Testis (tissue), 3 donors: ENCODE results near the gene MKKS. TPM values are rescaled to one million over a fixed set of nuclear protein-coding genes. Genes with fewer than 3 reads are reported as not detected.
A peak's percentile ranks its signal among the peaks of the same experiment; 100 is the strongest.
"Not testable (repeated sequence)": the region's sequence is repeated elsewhere in the genome, so short reads cannot be mapped to it uniquely, and the experiment has no call there.

Experiments used
- DNase-seq: peaks from one replicate; pipeline ENCODE4 v3.0.0-alpha.2; 2019
- H3K27ac ChIP-seq, 2 donors: fragments of 200-600 bp; sonication (generic); one replicate each; pipeline ENCODE4 v1.5.1; 2019
- H3K27me3 ChIP-seq: fragments of 200-600 bp; sonication (generic); one replicate; pipeline ENCODE4 v1.5.1; 2019
- H3K36me3 ChIP-seq: fragments of 200-600 bp; sonication (generic); one replicate; pipeline ENCODE4 v1.5.1; 2017; ENCODE audit warnings: low read depth; ENCODE audit errors: missing control alignments
- H3K4me1 ChIP-seq: fragments of 200-600 bp; sonication (generic); one replicate; pipeline ENCODE4 v1.5.1; 2019
- H3K4me3 ChIP-seq, 2 donors: fragments of 200-600 bp; sonication (generic); one replicate each; pipeline ENCODE4 v1.5.1; 2017 to 2019
- H3K9me3 ChIP-seq: fragments of 200-600 bp; sonication (generic); one replicate; pipeline ENCODE4 v1.5.1; 2017
- CTCF ChIP-seq, 3 experiments: fragments of 450-650 bp in 2 of 3; fragments of 200-600 bp in 1 of 3; sonication (generic) in 1 of 3; IDR thresholded peaks; one replicate each; pipeline ENCODE4 v1.5.1; 2016 to 2019; ENCODE audit warnings: antibody characterized with exemption in 3 of 3, mild to moderate bottlenecking in 2 of 3, moderate library complexity in 1 of 3
- POLR2A ChIP-seq: fragments of 450-650 bp; IDR thresholded peaks from one replicate; pipeline ENCODE4 v1.6.1; 2017; ENCODE audit warnings: antibody characterized with exemption, mild to moderate bottlenecking, moderate library complexity
- WGBS, 2 donors: methylation state at CpG; one replicate each; pipeline ENCODE4 v1.1.5; 2018; 5-methylcytosine and 5-hydroxymethylcytosine counted together
- intact Hi-C: fragments of 100-400 bp; cut with DNase I; formaldehyde crosslinking; loops from one replicate; pipeline ENCODE4 v1.15.1; 2023; ENCODE audit warnings: low total_unique reads
- polyA plus RNA-seq: library from polyadenylated mRNA; stranded (reverse); fragments of 350-450 nt; fragmentation: Illumina TruSeq; extraction: RNeasy Lipid Tissue Mini Kit (QIAGEN cat#74804); gene quantifications from one replicate; pipeline ENCODE4 v1.2.3, GENCODE V29; 2014; ENCODE audit warnings: low read depth, low replicate concordance; ENCODE audit not compliant: insufficient read depth
- total RNA-seq, 2 donors: library from RNA; depleted of rRNA; stranded (reverse); fragments of >200 nt; gene quantifications; one replicate each; pipeline ENCODE4 v1.2.3, GENCODE V29; 2016

MKKS gene
- total and polyA plus RNA-seq, 3 donors from 2014 or later: 15.7 to 37.1 (median 16.0) TPM

- no peak overlapping the region for H3K27ac ChIP-seq
- DNase-seq: no peak
- TF ChIP-seq POLR2A: no peak
- TF ChIP-seq CTCF (IDR thresholded peaks at IDR 0.05): no peak
- intact Hi-C loops: no loop called here
- no peaks in the 10 kb centered on the region for H3K36me3 ChIP-seq
- no peaks in the 10 kb centered on the region for H3K27me3 ChIP-seq
- 80 to 89% methylated on average over 2 of the region's 2 CpGs for WGBS, 2 donors
- H3K9me3 ChIP-seq: no peaks in the 10 kb centered on the region
- H3K4me3 ChIP-seq: no peak overlapping the region
- H3K4me1 ChIP-seq: no peaks in the 10 kb centered on the region
Observed at GRCh38 chr20:10404023-10404628, 29.9 kb downstream of the MKKS start.

- no peaks in the 10 kb centered on the region for H3K9me3 ChIP-seq
- H3K36me3 ChIP-seq: no peaks in the 10 kb centered on the region
- TF ChIP-seq CTCF (IDR thresholded peaks at IDR 0.05) (no peak), POLR2A (no peak)
- intact Hi-C loops: no loop called here
- H3K27me3 ChIP-seq: no peaks in the 10 kb centered on the region
- no peak for DNase-seq
- H3K4me1 ChIP-seq: no peaks in the 10 kb centered on the region
- no peak overlapping the region for H3K4me3 ChIP-seq
- no peak overlapping the region for H3K27ac ChIP-seq
- 82 to 94% methylated on average over 3 of the region's 3 CpGs for WGBS, 2 donors
Observed at GRCh38 chr20:10402938-10403608, 30.9 kb downstream of the MKKS start.

GRCh38 chr20:10398834-10399369 lies 35.1 kb downstream of the MKKS start:
- H3K27ac ChIP-seq: no peak overlapping the region
- intact Hi-C loops: no loop called here
- WGBS, 2 donors: 75 to 76% methylated on average over 3 of the region's 3 CpGs
- H3K4me1 ChIP-seq: no peaks in the 10 kb centered on the region
- H3K36me3 ChIP-seq: no peaks in the 10 kb centered on the region
- no peak for TF ChIP-seq POLR2A
- H3K9me3 ChIP-seq: no peaks in the 10 kb centered on the region
- DNase-seq: no peak
- no peaks in the 10 kb centered on the region for H3K27me3 ChIP-seq
- H3K4me3 ChIP-seq: no peak overlapping the region

- H3K27me3 ChIP-seq, H3K4me1 ChIP-seq, intact Hi-C loops, H3K36me3 ChIP-seq, H3K9me3 ChIP-seq, DNase-seq, H3K27ac ChIP-seq: not testable (repeated sequence)
- peak overlapping the region; percentile 17 to 24 for H3K4me3 ChIP-seq
- 82% methylated on average over 8 to 28 of the region's 32 CpGs for WGBS, 2 donors
Observed at GRCh38 chr20:10394752-10395151, 39.3 kb downstream of the MKKS start.

- H3K4me1 ChIP-seq: no peaks in the 10 kb centered on the region
- no peaks in the 10 kb centered on the region for H3K27me3 ChIP-seq
- DNase-seq: no peak
- H3K4me3 ChIP-seq: no peak overlapping the region
- WGBS, 2 donors: 87 to 94% methylated on average over 2 of the region's 2 CpGs
- H3K36me3 ChIP-seq: no peaks in the 10 kb centered on the region
- no peak overlapping the region for H3K27ac ChIP-seq
- no peaks in the 10 kb centered on the region for H3K9me3 ChIP-seq
- TF ChIP-seq POLR2A: no peak
- no peak for TF ChIP-seq CTCF (IDR thresholded peaks at IDR 0.05)
- intact Hi-C loops: no loop called here
Observed at GRCh38 chr20:10390709-10391108, 43.3 kb downstream of the MKKS start.
